Measurements from ENCODE around the gene PHRF1. TPM values are rescaled to one million over a fixed set of nuclear protein-coding genes. Genes with fewer than 3 reads are reported as not detected.
"Not testable (repeated sequence)": the region's sequence is repeated elsewhere in the genome, so short reads cannot be mapped to it uniquely, and the experiment has no call there.

The PHRF1 gene
- total RNA-seq, 1 donor from 2014 or later: 54.8 TPM

- Mint-ChIP-seq H3K4me1 (no peaks in the 10 kb centered on the region), H3K27ac (no peak overlapping the region), H3K27me3 (no peaks in the 10 kb centered on the region), H3K9me3 (no peaks in the 10 kb centered on the region), H3K4me3 (no peak overlapping the region), H3K36me3 (ENCODE audit: low read depth) (peaks cover 26% of the 10 kb centered on the region)
- intact Hi-C loops (cut with micrococcal nuclease): no loop called here
- no peak for DNase-seq
These were observed 74.2 kb downstream of the PHRF1 start for GRCh38 chr11:650482-650881.

DNA sequence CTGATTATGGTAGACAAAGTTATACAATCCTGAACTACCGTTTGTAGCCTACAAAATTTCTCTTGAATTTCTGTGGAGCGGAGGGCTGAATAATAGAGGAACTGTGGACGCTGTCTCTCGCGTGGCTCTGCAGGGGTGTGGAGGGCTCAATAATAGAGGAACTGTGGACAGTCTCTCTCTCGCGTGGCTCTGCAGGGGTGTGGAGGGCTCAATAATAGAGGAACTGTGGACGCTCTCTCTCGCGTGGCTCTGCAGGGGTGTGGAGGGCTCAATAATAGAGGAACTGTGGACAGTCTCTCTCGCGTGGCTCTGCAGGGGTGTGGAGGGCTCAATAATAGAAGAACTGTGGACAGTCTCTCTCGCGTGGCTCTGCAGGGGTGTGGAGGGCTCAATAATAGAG is 76.9 kb downstream of the PHRF1 start:
- H3K27ac Mint-ChIP-seq; DNase-seq; H3K27me3 Mint-ChIP-seq; H3K4me1 Mint-ChIP-seq; H3K9me3 Mint-ChIP-seq; intact Hi-C loops (cut with micrococcal nuclease); H3K4me3 Mint-ChIP-seq: not testable (repeated sequence)
- H3K36me3 Mint-ChIP-seq (ENCODE audit: low read depth): peaks cover 28% of the 10 kb centered on the region

DNA sequence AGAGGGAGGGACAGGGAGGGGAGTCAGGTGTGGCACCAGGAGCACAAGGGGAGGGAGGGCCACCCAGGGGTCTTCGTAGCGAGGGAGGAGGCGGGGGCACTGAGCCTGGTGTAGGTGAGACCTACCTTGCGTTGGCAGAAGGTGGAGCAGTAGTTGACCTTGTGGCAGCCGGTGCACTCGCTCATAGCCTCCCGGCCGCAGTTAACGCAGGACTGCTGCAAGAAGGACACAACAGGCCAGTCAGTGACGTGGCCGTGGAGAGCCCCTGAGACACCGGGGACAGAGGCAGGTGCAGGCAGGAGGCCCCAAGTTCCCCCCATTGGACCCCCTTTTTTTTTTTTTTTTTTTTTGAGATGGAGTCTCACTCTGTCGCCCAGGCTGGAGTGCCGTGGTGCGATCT is 77.6 kb downstream of the PHRF1 start:
- no peak overlapping the region for H3K27ac Mint-ChIP-seq
- H3K9me3 Mint-ChIP-seq: no peaks in the 10 kb centered on the region
- H3K27me3 Mint-ChIP-seq: no peaks in the 10 kb centered on the region
- DNase-seq: no peak
- intact Hi-C loops (cut with micrococcal nuclease): no loop called here
- no peaks in the 10 kb centered on the region for H3K4me1 Mint-ChIP-seq
- no peak overlapping the region for H3K4me3 Mint-ChIP-seq
- peaks cover 28% of the 10 kb centered on the region for H3K36me3 Mint-ChIP-seq (ENCODE audit: low read depth)

DNA sequence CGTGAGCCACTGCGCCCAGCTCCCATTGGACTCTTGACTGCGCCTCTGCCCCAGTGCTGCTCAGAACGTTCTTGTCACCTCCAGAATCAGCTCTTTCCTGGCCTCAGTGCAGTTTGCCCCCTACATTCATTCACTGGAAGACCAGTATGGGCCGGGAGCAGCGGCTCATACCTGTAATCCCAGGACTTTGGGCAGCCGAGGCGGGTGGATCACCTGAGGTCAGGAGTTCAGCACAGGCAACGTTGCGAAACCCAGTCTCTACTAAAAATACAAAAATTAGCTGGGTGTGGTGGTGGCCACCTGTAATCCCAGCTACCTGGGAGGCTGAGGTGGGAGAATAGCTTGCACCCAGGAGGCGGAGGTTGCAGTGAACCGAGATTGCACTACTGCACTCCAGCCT is 78.2 kb downstream of the PHRF1 start:
- peaks cover 28% of the 10 kb centered on the region for H3K36me3 Mint-ChIP-seq (ENCODE audit: low read depth)
- H3K27me3 Mint-ChIP-seq; H3K9me3 Mint-ChIP-seq; H3K4me3 Mint-ChIP-seq; DNase-seq; intact Hi-C loops (cut with micrococcal nuclease); H3K4me1 Mint-ChIP-seq; H3K27ac Mint-ChIP-seq: not testable (repeated sequence)

- intact Hi-C loops (cut with micrococcal nuclease): no loop called here
- no peak overlapping the region for H3K4me3 Mint-ChIP-seq
- H3K4me1 Mint-ChIP-seq: no peaks in the 10 kb centered on the region
- no peaks in the 10 kb centered on the region for H3K27me3 Mint-ChIP-seq
- no peaks in the 10 kb centered on the region for H3K9me3 Mint-ChIP-seq
- no peak overlapping the region for H3K27ac Mint-ChIP-seq
- no peak for DNase-seq
- peaks cover 27% of the 10 kb centered on the region for H3K36me3 Mint-ChIP-seq (ENCODE audit: low read depth)
These were observed 78.9 kb downstream of the PHRF1 start for GRCh38 chr11:655036-655726.

- Mint-ChIP-seq H3K36me3 (ENCODE audit: low read depth) (peaks cover 22% of the 10 kb centered on the region), H3K27me3 (no peaks in the 10 kb centered on the region), H3K4me3 (no peak overlapping the region), H3K4me1 (no peaks in the 10 kb centered on the region), H3K27ac (no peak overlapping the region), H3K9me3 (no peaks in the 10 kb centered on the region)
- intact Hi-C loops (cut with micrococcal nuclease): no loop called here
- no peak for DNase-seq
These were observed 80.2 kb downstream of the PHRF1 start for GRCh38 chr11:656426-656825.

DNA sequence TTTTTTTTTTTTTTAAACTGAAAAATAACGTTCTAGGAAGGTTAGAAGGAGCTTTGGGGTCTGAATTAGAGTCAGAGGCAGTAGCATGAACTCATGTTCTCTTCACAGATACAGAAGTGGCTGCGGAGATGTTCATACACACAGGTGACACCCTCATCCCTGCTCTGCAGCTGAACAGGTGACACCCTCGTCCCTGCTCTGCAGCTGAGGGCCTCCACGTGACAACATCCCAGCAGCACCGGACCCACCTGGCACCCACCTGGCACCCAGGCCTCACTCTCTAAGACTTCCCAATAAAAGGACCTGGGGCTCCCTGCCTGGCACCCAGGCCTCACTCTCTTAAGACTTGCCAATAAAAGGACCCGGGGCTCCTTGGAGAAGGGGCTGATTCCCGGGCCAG is 80.6 kb downstream of the PHRF1 start:
- Mint-ChIP-seq H3K9me3 (no peaks in the 10 kb centered on the region), H3K4me1 (no peaks in the 10 kb centered on the region), H3K4me3 (no peak overlapping the region), H3K27ac (no peak overlapping the region), H3K27me3 (no peaks in the 10 kb centered on the region), H3K36me3 (ENCODE audit: low read depth) (peaks cover 18% of the 10 kb centered on the region)
- intact Hi-C loops (cut with micrococcal nuclease): no loop called here
- no peak for DNase-seq

DNA sequence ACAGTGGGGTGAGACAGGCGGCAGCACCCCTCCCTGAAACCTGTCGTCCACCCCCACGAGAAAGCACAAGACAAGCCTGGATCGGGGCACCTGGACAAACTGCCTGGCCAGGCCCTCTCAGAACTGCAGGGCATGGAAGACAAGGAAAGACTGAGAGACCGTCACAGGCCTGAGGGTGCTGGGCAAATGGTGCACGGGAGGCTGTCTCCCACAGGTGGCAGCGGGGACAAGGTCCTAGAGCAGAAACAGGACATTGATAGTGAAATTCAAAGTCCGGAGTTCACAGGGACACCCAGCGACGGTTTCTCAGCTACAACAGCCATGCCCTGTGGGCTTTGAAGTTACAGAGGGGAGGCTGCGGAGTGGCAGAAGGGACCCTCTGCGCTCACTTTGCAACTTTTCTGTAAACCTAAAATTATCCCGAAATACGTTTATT is 81.4 kb downstream of the PHRF1 start:
- Mint-ChIP-seq H3K4me3 (no peak overlapping the region), H3K27me3 (no peaks in the 10 kb centered on the region), H3K9me3 (no peaks in the 10 kb centered on the region), H3K4me1 (peaks cover 2% of the 10 kb centered on the region), H3K36me3 (ENCODE audit: low read depth) (peaks cover 16% of the 10 kb centered on the region), H3K27ac (no peak overlapping the region)
- no peak for DNase-seq
- intact Hi-C loops (cut with micrococcal nuclease): no loop called here

DNA sequence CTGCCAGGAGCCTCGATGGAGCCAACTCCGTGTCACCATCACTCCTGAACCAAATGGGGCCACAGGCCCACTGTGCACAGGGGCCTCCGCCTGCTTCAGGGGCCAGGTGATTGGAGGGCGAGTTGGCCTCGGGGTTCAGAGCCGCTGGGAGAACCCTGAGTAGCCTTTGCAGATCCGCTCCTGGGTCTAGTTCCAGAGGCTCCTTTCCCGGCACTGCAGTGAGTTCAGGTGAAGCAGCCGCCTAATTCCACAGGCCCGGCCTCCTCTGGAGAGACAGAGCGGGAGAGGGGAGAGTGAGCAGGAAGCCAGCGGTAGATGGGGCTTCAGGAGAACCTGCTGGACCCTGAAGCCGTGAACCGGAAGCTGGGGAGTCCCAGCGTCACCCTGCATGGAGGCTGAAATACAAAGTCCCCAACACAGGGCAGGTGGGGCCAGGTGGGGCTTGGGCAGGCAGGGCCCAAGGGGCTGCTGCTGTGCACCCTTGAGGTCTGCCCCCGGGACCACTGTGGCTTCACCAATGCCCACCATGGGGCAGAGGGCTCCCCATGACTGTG is 83.3 kb downstream of the PHRF1 start:
- H3K36me3 Mint-ChIP-seq (ENCODE audit: low read depth): peaks cover 14% of the 10 kb centered on the region
- H3K4me3 Mint-ChIP-seq: no peak overlapping the region
- intact Hi-C loops (cut with micrococcal nuclease): no loop called here
- DNase-seq: no peak
- no peak overlapping the region for H3K27ac Mint-ChIP-seq
- H3K4me1 Mint-ChIP-seq: peaks cover 2% of the 10 kb centered on the region
- H3K27me3 Mint-ChIP-seq: no peaks in the 10 kb centered on the region
- H3K9me3 Mint-ChIP-seq: no peaks in the 10 kb centered on the region

- no peak overlapping the region for H3K27ac Mint-ChIP-seq
- peaks cover 12% of the 10 kb centered on the region for H3K36me3 Mint-ChIP-seq (ENCODE audit: low read depth)
- no peaks in the 10 kb centered on the region for H3K9me3 Mint-ChIP-seq
- H3K4me3 Mint-ChIP-seq: no peak overlapping the region
- peaks cover 2% of the 10 kb centered on the region for H3K4me1 Mint-ChIP-seq
- H3K27me3 Mint-ChIP-seq: no peaks in the 10 kb centered on the region
- DNase-seq: no peak
- intact Hi-C loops (cut with micrococcal nuclease): no loop called here
These were observed 84.0 kb downstream of the PHRF1 start for GRCh38 chr11:660281-660680.

GRCh38 chr11:660681-661444 is 84.6 kb downstream of the PHRF1 start:
- DNase-seq: no peak
- intact Hi-C loops (cut with micrococcal nuclease): no loop called here
- no peak overlapping the region for H3K27ac Mint-ChIP-seq
- peaks cover 12% of the 10 kb centered on the region for H3K36me3 Mint-ChIP-seq (ENCODE audit: low read depth)
- no peaks in the 10 kb centered on the region for H3K27me3 Mint-ChIP-seq
- peaks cover 2% of the 10 kb centered on the region for H3K4me1 Mint-ChIP-seq
- H3K9me3 Mint-ChIP-seq: no peaks in the 10 kb centered on the region
- H3K4me3 Mint-ChIP-seq: no peak overlapping the region

Other genes with a start within 250 kb of the PHRF1 start
- 3.9 and 4.1 TPM in 2 replicates for gene B4GALNT4, start 207.0 kb upstream of the PHRF1 start, total RNA-seq
- not detected in 2 replicates for gene PKP3, start 182.3 kb upstream of the PHRF1 start, total RNA-seq
- 40.7 and 42.7 TPM in 2 replicates for gene SIGIRR, start 161.5 kb upstream of the PHRF1 start, total RNA-seq
- gene ANO9, start 134.5 kb upstream of the PHRF1 start, total RNA-seq: 35.4 and 36.9 TPM in 2 replicates
- 31.0 and 31.8 TPM in 2 replicates for gene PTDSS2, start 126.2 kb upstream of the PHRF1 start, total RNA-seq
- gene RNH1, start 69.2 kb upstream of the PHRF1 start, total RNA-seq: 130 and 134 TPM in 2 replicates
- gene HRAS, start 40.9 kb upstream of the PHRF1 start, total RNA-seq: 70.8 and 94.4 TPM in 2 replicates
- gene LRRC56, start 38.9 kb upstream of the PHRF1 start, total RNA-seq: 2.1 and 2.3 TPM in 2 replicates
- gene LMNTD2, start 15.7 kb upstream of the PHRF1 start, total RNA-seq: 0.47 and 1.1 TPM in 2 replicates
- gene RASSF7, start 15.5 kb upstream of the PHRF1 start, total RNA-seq: 21.8 and 23.1 TPM in 2 replicates
- gene IRF7, start 39.5 kb downstream of the PHRF1 start, total RNA-seq: 42.8 and 45.3 TPM in 2 replicates
- not detected in 2 replicates for gene CDHR5, start 48.5 kb downstream of the PHRF1 start, total RNA-seq
- not detected in 2 replicates for gene SCT, start 50.7 kb downstream of the PHRF1 start, total RNA-seq
- 0.14 and 0.28 TPM in 2 replicates for gene DRD4, start 60.8 kb downstream of the PHRF1 start, total RNA-seq
- gene DEAF1, start 118.8 kb downstream of the PHRF1 start, total RNA-seq: 66.3 and 73.9 TPM in 2 replicates
- gene TMEM80, start 119.3 kb downstream of the PHRF1 start, total RNA-seq: 12.3 and 12.5 TPM in 2 replicates
- gene EPS8L2, start 129.8 kb downstream of the PHRF1 start, total RNA-seq: 15.3 and 19.8 TPM in 2 replicates
- 265 and 279 TPM in 2 replicates for gene TALDO1, start 171.0 kb downstream of the PHRF1 start, total RNA-seq
- 81.7 and 82.2 TPM in 2 replicates for gene GATD1, start 201.0 kb downstream of the PHRF1 start, total RNA-seq
- gene CEND1, start 213.6 kb downstream of the PHRF1 start, total RNA-seq: 3.8 and 4.2 TPM in 2 replicates
- 84.9 and 90.3 TPM in 2 replicates for gene SLC25A22, start 221.8 kb downstream of the PHRF1 start, total RNA-seq
- gene PIDD1, start 228.8 kb downstream of the PHRF1 start, total RNA-seq: 28.9 and 29.6 TPM in 2 replicates
- gene RPLP2, start 233.5 kb downstream of the PHRF1 start, total RNA-seq: 2,367 and 2,377 TPM in 2 replicates
- gene PNPLA2, start 242.4 kb downstream of the PHRF1 start, total RNA-seq: 55.0 and 56.4 TPM in 2 replicates

All from activated CD4-positive, alpha-beta T cell treated with anti-CD3 and anti-CD28 coated beads, Interleukin-2, amount 10 ng/mL, durations not matched to agents 24 days and 14 days (primary cell).